H9 (cell line): ENCODE measurements around the gene CD81. TPM values are rescaled to one million over a fixed set of nuclear protein-coding genes. Genes with fewer than 3 reads are reported as not detected.

ENCODE experiments used
- DNase-seq: peaks from one replicate; pipeline ENCODE4 v3.0.0-alpha.2; 2017
- H2AFZ ChIP-seq: one replicate; pipeline ENCODE4 v1.6.1; 2013; ENCODE audit warnings: mild to moderate bottlenecking, low read length, control low read depth, moderate library complexity
- H2AK5ac ChIP-seq: 2 replicates; pipeline ENCODE4 v1.6.1; 2013; ENCODE audit warnings: low read length, control low read depth, mixed read lengths; ENCODE audit not compliant: insufficient read length
- H2BK120ac ChIP-seq: one replicate; pipeline ENCODE4 v1.6.1; 2013; ENCODE audit warnings: low read depth, mild to moderate bottlenecking, low read length, control low read depth, inconsistent platforms; ENCODE audit not compliant: poor library complexity, severe bottlenecking
- H2BK12ac ChIP-seq: 2 replicates; pipeline ENCODE4 v1.6.1; 2013; ENCODE audit warnings: low read length, control low read depth, mixed read lengths, low read depth; ENCODE audit not compliant: insufficient read length
- H2BK15ac ChIP-seq: 2 replicates; pipeline ENCODE4 v1.6.1; 2013; ENCODE audit warnings: low read depth, low read length, control low read depth
- H2BK20ac ChIP-seq: one replicate; pipeline ENCODE4 v1.6.1; 2013; ENCODE audit warnings: low read depth, mild to moderate bottlenecking, low read length, control low read depth, inconsistent platforms; ENCODE audit not compliant: poor library complexity, severe bottlenecking
- H2BK5ac ChIP-seq: 2 replicates; pipeline ENCODE4 v1.6.1; 2013; ENCODE audit warnings: low read length, control low read depth, mixed read lengths; ENCODE audit not compliant: insufficient read length
- H3K14ac ChIP-seq: 2 replicates; pipeline ENCODE4 v1.6.1; 2013; ENCODE audit warnings: low read length, control low read depth; ENCODE audit not compliant: insufficient read depth
- H3K18ac ChIP-seq: 2 replicates; pipeline ENCODE4 v1.6.1; 2013; ENCODE audit warnings: low read depth, mild to moderate bottlenecking, mixed read lengths, low read length, control low read depth; ENCODE audit not compliant: insufficient read length
- H3K23ac ChIP-seq: 2 replicates; pipeline ENCODE4 v1.6.1; 2013; ENCODE audit warnings: low read length, control low read depth, mixed read lengths, low read depth; ENCODE audit not compliant: insufficient read length
- H3K23me2 ChIP-seq: 2 replicates; pipeline ENCODE4 v1.6.1; 2013; ENCODE audit warnings: low read depth, mild to moderate bottlenecking, mixed read lengths, low read length, control low read depth; ENCODE audit not compliant: insufficient read length, poor library complexity, severe bottlenecking
- H3K27ac ChIP-seq: 2 replicates; pipeline ENCODE4 v1.5.1; 2013; ENCODE audit warnings: low read length, control low read depth, mixed read lengths, low read depth; ENCODE audit not compliant: insufficient read length
- H3K27me3 ChIP-seq: 2 replicates; pipeline ENCODE4 v1.6.1; 2013; ENCODE audit warnings: low read length, control low read depth, inconsistent platforms; ENCODE audit not compliant: insufficient read depth
- H3K4ac ChIP-seq: 2 replicates; pipeline ENCODE4 v1.6.1; 2013; ENCODE audit warnings: low read depth, mild to moderate bottlenecking, control low read depth, inconsistent platforms, low read length, moderate library complexity
- H3K4me1 ChIP-seq: 2 replicates; pipeline ENCODE4 v1.6.1; 2013; ENCODE audit warnings: low read length, control low read depth, inconsistent platforms; ENCODE audit not compliant: insufficient read depth
- H3K4me2 ChIP-seq: 2 replicates; pipeline ENCODE4 v1.6.1; 2013; ENCODE audit warnings: low read length, control low read depth, mixed read lengths; ENCODE audit not compliant: insufficient read length, insufficient read depth
- H3K56ac ChIP-seq: 2 replicates; pipeline ENCODE4 v1.6.1; 2013; ENCODE audit warnings: low read depth, mild to moderate bottlenecking, mixed read lengths, low read length, control low read depth; ENCODE audit not compliant: insufficient read length
- H3K79me1 ChIP-seq: 2 replicates; pipeline ENCODE4 v1.6.1; 2013; ENCODE audit warnings: low read depth, mild to moderate bottlenecking, moderate library complexity, low read length, control low read depth, inconsistent platforms; ENCODE audit not compliant: insufficient read depth, poor library complexity, severe bottlenecking
- H3K79me2 ChIP-seq: 2 replicates; pipeline ENCODE4 v1.6.1; 2013; ENCODE audit warnings: low read length, control low read depth, inconsistent platforms; ENCODE audit not compliant: insufficient read depth
- H3K9ac ChIP-seq: 2 replicates; pipeline ENCODE4 v1.6.1; 2013; ENCODE audit warnings: low read length, control low read depth, mixed read lengths; ENCODE audit not compliant: insufficient read length; ENCODE audit errors: extremely low read depth
- H3K9me3 ChIP-seq: one replicate; pipeline ENCODE4 v1.6.1; 2013; ENCODE audit warnings: low read depth, low read length, inconsistent platforms; ENCODE audit not compliant: control insufficient read depth
- H3T11ph ChIP-seq: one replicate; pipeline ENCODE4 v1.6.1; 2013; ENCODE audit warnings: mild to moderate bottlenecking, low read length, control low read depth, inconsistent platforms
- H4K20me1 ChIP-seq: one replicate; pipeline ENCODE4 v1.6.1; 2013; ENCODE audit not compliant: control insufficient read depth, insufficient read length, insufficient read depth
- H4K5ac ChIP-seq: 2 replicates; pipeline ENCODE4 v1.6.1; 2013; ENCODE audit warnings: low read depth, mild to moderate bottlenecking, mixed read lengths, low read length, control low read depth; ENCODE audit not compliant: insufficient read length
- H4K8ac ChIP-seq: replicated peaks from 2 replicates; pipeline ENCODE4 v1.6.1; 2013; ENCODE audit warnings: low read length, control low read depth, mixed read lengths, low read depth; ENCODE audit not compliant: insufficient read length
- H4K91ac ChIP-seq: 2 replicates; pipeline ENCODE4 v1.6.1; 2013; ENCODE audit warnings: low read depth, mild to moderate bottlenecking, moderate library complexity, mixed read lengths, low read length, control low read depth; ENCODE audit not compliant: insufficient read length
- H3K27ac Mint-ChIP-seq, 3 experiments: 2 replicates in 2 of 3; 3 replicates in 1 of 3; pipeline ENCODE4 v1.8.0; 2020 to 2021; ENCODE audit warnings: mixed read lengths in 3 of 3, mild to moderate bottlenecking in 1 of 3, moderate library complexity in 1 of 3
- H3K27me3 Mint-ChIP-seq: 2 replicates; pipeline ENCODE4 v1.8.0; 2021; ENCODE audit warnings: low read depth, mild to moderate bottlenecking, moderate library complexity, mixed read lengths
- H3K36me3 Mint-ChIP-seq, 3 experiments: 2 replicates in 2 of 3; 3 replicates in 1 of 3; pipeline ENCODE4 v1.8.0; 2020 to 2021; ENCODE audit warnings: low read depth in 3 of 3, mixed read lengths in 3 of 3; ENCODE audit not compliant: insufficient read depth in 1 of 3
- H3K4me1 Mint-ChIP-seq, 2 experiments: 2 replicates each; pipeline ENCODE4 v1.8.0; 2020; ENCODE audit warnings: mixed read lengths in 2 of 2
- H3K4me3 Mint-ChIP-seq, 2 experiments: 2 replicates in 1 of 2; 3 replicates in 1 of 2; pipeline ENCODE4 v1.8.0; 2020 to 2021; ENCODE audit warnings: mild to moderate bottlenecking in 2 of 2, mixed read lengths in 2 of 2, moderate library complexity in 1 of 2
- H3K9me3 Mint-ChIP-seq, 2 experiments: 2 replicates in 1 of 2; 3 replicates in 1 of 2; pipeline ENCODE4 v1.8.0; 2020; ENCODE audit warnings: mild to moderate bottlenecking in 2 of 2, mixed read lengths in 2 of 2, moderate library complexity in 1 of 2
- CTCF ChIP-seq: fragments of 200-600 bp; sonication (generic); conservative IDR thresholded peaks from 3 replicates; pipeline ENCODE4 v1.8.0; 2021; ENCODE audit warnings: antibody characterized with exemption, mild to moderate bottlenecking
- WGBS: extraction: QIAGEN DNeasy Blood & Tissue Kit; methylation state at CpG from one replicate; pipeline ENCODE4 v1.1.7; 2013; ENCODE audit warnings: missing lambda C conversion rate, low lambda C conversion rate, mixed read lengths; ENCODE audit not compliant: insufficient read length; ENCODE audit errors: extremely low coverage; 5-methylcytosine and 5-hydroxymethylcytosine counted together
- total RNA-seq: library from RNA; stranded (reverse); gene quantifications from 2 replicates; pipeline ENCODE4 v1.2.1, GENCODE V29; 2021

The CD81 gene
- total RNA-seq, 1 experiment from 2014 or later, result 246 TPM

DNA sequence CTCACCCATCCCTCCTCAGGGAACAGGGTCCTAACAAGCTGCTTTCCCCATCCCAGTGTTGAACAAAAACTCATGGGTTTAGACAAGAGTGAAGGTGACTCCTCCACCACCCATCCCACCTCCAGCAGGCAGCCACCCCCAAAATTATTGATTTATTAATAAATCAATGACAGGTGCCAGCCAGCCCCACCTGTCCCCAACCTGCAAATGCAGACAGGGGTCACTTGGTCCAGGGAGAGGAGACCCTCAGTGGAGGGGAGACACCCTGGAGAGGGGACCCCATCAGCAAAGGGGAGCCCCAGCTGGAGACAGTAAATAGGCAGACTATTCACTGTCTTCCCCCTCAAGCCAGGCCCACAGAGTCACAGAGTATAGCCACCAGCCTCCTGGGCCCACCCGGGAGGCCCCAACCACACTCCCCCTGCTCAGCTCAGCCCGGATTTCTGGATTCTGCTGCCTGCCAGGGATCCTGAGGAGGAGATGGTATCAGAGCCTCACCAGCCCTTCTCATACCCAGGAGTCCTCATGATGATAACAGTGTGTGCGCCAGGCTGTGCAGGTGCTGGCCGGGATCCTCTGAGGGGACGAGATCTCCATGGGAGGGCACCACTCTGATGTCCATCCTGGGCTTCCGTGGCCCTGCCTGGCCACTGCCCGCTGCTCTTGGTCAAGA lies 8.8 kb upstream of the CD81 start:
- H3K27ac ChIP-seq, result no peak overlapping the region
- H3K9me3 ChIP-seq, result no peaks in the 10 kb centered on the region
- H3K27ac Mint-ChIP-seq, result no peak overlapping the region
- no peak overlapping the region for H3T11ph ChIP-seq
- no peaks in the 10 kb centered on the region for H3K36me3 Mint-ChIP-seq
- no peak overlapping the region for H2BK12ac ChIP-seq
- no peaks in the 10 kb centered on the region for H4K20me1 ChIP-seq
- no peak overlapping the region for H2AK5ac ChIP-seq
- DNase-seq, result no peak
- H2AFZ ChIP-seq, result no peak overlapping the region
- TF ChIP-seq CTCF, result no peak
- H3K18ac ChIP-seq, result no peak overlapping the region
- 0 out of 4 replicates have a peak, but pooled peaks cover 0 to 2% of the 10 kb centered on the region in 2 experiments for H3K4me1 Mint-ChIP-seq
- no peak overlapping the region for H4K91ac ChIP-seq
- no peak overlapping the region for H2BK5ac ChIP-seq
- H3K56ac ChIP-seq, result no peak overlapping the region
- H3K4me2 ChIP-seq, result no peak overlapping the region
- no peak overlapping the region for H2BK15ac ChIP-seq
- WGBS, result no CpG with 5 or more reads among the region's 7 CpGs
- H3K4me3 Mint-ChIP-seq, result no peak overlapping the region
- no peaks in the 10 kb centered on the region for H3K79me1 ChIP-seq
- H3K23me2 ChIP-seq, result no peaks in the 10 kb centered on the region
- H3K23ac ChIP-seq, result no peak overlapping the region
- H3K27me3 Mint-ChIP-seq, result peaks cover 6% of the 10 kb centered on the region
- H4K8ac ChIP-seq, result no peak overlapping the region
- H3K4ac ChIP-seq, result no peak overlapping the region
- no peaks in the 10 kb centered on the region for H3K9me3 Mint-ChIP-seq
- no peak overlapping the region for H2BK20ac ChIP-seq
- H2BK120ac ChIP-seq, result no peak overlapping the region
- no peaks in the 10 kb centered on the region for H3K79me2 ChIP-seq
- H3K4me1 ChIP-seq, result no peaks in the 10 kb centered on the region
- H3K27me3 ChIP-seq, result no peaks in the 10 kb centered on the region
- H3K9ac ChIP-seq, result no peak overlapping the region
- H4K5ac ChIP-seq, result no peak overlapping the region
- H3K14ac ChIP-seq, result no peak overlapping the region
